OCI-LY7 (cell line): ENCODE data around the gene NACC1. TPM values are rescaled to one million over a fixed set of nuclear protein-coding genes. Genes with fewer than 3 reads are reported as not detected.

Source experiments
- BruUV-seq: library from RNA; stranded (reverse); fragments of 400-500 nt; replicated peaks from 2 replicates; lab custom pipeline; 2021; lab: Mats Ljungman, UMichigan
- CTCF ChIA-PET: fragments of 300-600 bp; sonication (Branson Sonifier 250); formaldehyde crosslinking; loops from one replicate; lab custom pipeline; 2022; ENCODE audit warnings: antibody characterized with exemption; ENCODE audit not compliant: unreplicated experiment; lab: Charles Lee
- POLR2A ChIA-PET: fragments of 300-600 bp; sonication (Branson Sonifier 250); formaldehyde crosslinking; loops from one replicate; lab custom pipeline; 2022; ENCODE audit warnings: antibody characterized with exemption; lab: Charles Lee
- DNase-seq: peaks from one replicate; pipeline ENCODE4 v3.0.0-alpha.2; 2015; ENCODE audit warnings: low spot score
- H2AFZ ChIP-seq: fragments of 200-600 bp; sonication (generic), shearing (Covaris generic); 2 replicates; pipeline ENCODE4 v1.6.1; 2014; ENCODE audit warnings: mild to moderate bottlenecking, antibody characterized with exemption, low read length, moderate library complexity
- H3K27ac ChIP-seq: fragments of 200-600 bp; sonication (generic); 2 replicates; pipeline ENCODE4 v1.5.1; 2014; ENCODE audit warnings: mixed run types, low read depth, mild to moderate bottlenecking, moderate library complexity, low read length, inconsistent platforms; ENCODE audit not compliant: poor library complexity, severe bottlenecking
- H3K36me3 ChIP-seq: fragments of 200-600 bp; sonication (generic); 2 replicates; pipeline ENCODE4 v1.6.1; 2014; ENCODE audit warnings: mild to moderate bottlenecking, antibody characterized with exemption, low read length, moderate library complexity, mixed read lengths; ENCODE audit not compliant: insufficient read depth
- H3K4me1 ChIP-seq: fragments of 200-600 bp; sonication (generic); 2 replicates; pipeline ENCODE4 v1.5.1; 2014; ENCODE audit warnings: mild to moderate bottlenecking, low read length; ENCODE audit not compliant: insufficient read depth, poor library complexity, severe bottlenecking
- H3K4me2 ChIP-seq: fragments of 200-600 bp; sonication (generic); 2 replicates; pipeline ENCODE4 v1.6.1; 2014; ENCODE audit warnings: mild to moderate bottlenecking, low read length
- H3K4me3 ChIP-seq: fragments of 200-600 bp; sonication (generic); 2 replicates; pipeline ENCODE4 v1.5.1; 2014; ENCODE audit warnings: mild to moderate bottlenecking, low read depth, low read length; ENCODE audit not compliant: poor library complexity, severe bottlenecking
- H3K79me2 ChIP-seq: fragments of 200-600 bp; sonication (generic); 2 replicates; pipeline ENCODE4 v1.6.1; 2016; ENCODE audit warnings: low read depth, mild to moderate bottlenecking, low read length, moderate library complexity, mixed read lengths; ENCODE audit not compliant: insufficient read depth
- H3K9me2 ChIP-seq: fragments of 200-600 bp; sonication (generic); 2 replicates; pipeline ENCODE4 v1.6.1; 2016; ENCODE audit warnings: mild to moderate bottlenecking, low read length, mixed read lengths; ENCODE audit not compliant: insufficient read depth
- H3K9me3 ChIP-seq: fragments of 200-600 bp; sonication (generic); 2 replicates; pipeline ENCODE4 v1.6.1; 2014; ENCODE audit warnings: mild to moderate bottlenecking, mixed run types, low read length, mixed read lengths
- H4K20me1 ChIP-seq: fragments of 200-600 bp; sonication (generic); 2 replicates; pipeline ENCODE4 v1.6.1; 2014; ENCODE audit warnings: mild to moderate bottlenecking, antibody characterized with exemption, low read length, moderate library complexity, mixed read lengths; ENCODE audit not compliant: insufficient read depth
- EZH2phosphoT487 ChIP-seq: fragments of 200-600 bp; sonication (generic); IDR thresholded peaks from 2 replicates; pipeline ENCODE4 v1.6.1; 2018; ENCODE audit warnings: low read depth, borderline replicate concordance, mild to moderate bottlenecking, mixed run types, antibody characterized with exemption, low read length, moderate library complexity, mixed read lengths
- intact Hi-C: fragments of 100-400 bp; cut with micrococcal nuclease; formaldehyde crosslinking; loops from one replicate; pipeline ENCODE4 v1.10.0; 2022; ENCODE audit not compliant: unreplicated experiment
- total RNA-seq, 2 experiments: library from RNA; depleted of rRNA in 1 of 2; stranded (reverse); fragments of >200 nt in 1 of 2; shearing (Covaris generic) in 1 of 2; gene quantifications; 2 replicates each; pipeline ENCODE4 v1.2.3, GENCODE V29; 2014 to 2022
- TF ChIP-seq, protein P1 (sequence below): fragments of 200-600 bp; sonication (generic); conservative IDR thresholded peaks from 2 replicates; pipeline ENCODE4 v1.5.1; 2014; ENCODE audit warnings: mild to moderate bottlenecking, antibody characterized with exemption, low read length, moderate library complexity, mixed read lengths

Gene NACC1
- total RNA-seq, 2 experiments from 2014 or later: 52.9 to 56.3 TPM

DNA sequence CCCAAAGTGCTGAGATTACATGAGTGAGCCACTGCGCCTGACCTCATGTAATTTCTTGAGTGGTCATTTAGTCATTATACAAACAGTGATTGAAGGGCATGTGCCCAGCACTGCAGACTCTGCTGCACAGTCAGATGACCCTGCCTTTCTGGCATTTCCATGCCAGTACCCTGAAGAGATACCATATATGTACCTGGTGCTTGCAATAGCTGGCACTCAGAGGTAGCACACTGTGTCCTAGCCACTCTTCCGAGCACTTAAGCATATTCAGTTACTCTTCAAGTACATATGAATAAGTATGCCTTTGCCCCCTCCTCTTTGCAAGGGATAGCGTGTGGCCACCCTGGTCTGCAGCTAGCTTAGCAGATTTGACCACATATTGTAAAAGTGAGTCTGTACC lies 16.6 kb downstream of the NACC1 start:
- CTCF ChIA-PET: no interaction called here
- H3K4me2 ChIP-seq: no peak overlapping the region
- POLR2A ChIA-PET: no interaction called here
- no peak overlapping the region for H2AFZ ChIP-seq
- no peaks in the 10 kb centered on the region for H3K9me3 ChIP-seq
- no peaks in the 10 kb centered on the region for H3K4me1 ChIP-seq
- no peak for TF ChIP-seq EZH2phosphoT487
- TF ChIP-seq, protein P1, sequence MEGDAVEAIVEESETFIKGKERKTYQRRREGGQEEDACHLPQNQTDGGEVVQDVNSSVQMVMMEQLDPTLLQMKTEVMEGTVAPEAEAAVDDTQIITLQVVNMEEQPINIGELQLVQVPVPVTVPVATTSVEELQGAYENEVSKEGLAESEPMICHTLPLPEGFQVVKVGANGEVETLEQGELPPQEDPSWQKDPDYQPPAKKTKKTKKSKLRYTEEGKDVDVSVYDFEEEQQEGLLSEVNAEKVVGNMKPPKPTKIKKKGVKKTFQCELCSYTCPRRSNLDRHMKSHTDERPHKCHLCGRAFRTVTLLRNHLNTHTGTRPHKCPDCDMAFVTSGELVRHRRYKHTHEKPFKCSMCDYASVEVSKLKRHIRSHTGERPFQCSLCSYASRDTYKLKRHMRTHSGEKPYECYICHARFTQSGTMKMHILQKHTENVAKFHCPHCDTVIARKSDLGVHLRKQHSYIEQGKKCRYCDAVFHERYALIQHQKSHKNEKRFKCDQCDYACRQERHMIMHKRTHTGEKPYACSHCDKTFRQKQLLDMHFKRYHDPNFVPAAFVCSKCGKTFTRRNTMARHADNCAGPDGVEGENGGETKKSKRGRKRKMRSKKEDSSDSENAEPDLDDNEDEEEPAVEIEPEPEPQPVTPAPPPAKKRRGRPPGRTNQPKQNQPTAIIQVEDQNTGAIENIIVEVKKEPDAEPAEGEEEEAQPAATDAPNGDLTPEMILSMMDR: no peak
- no TSS peak for BruUV-seq
- H3K9me2 ChIP-seq: no peaks in the 10 kb centered on the region
- intact Hi-C loops: no loop called here
- no peaks in the 10 kb centered on the region; the same call in 1 of the 2 replicates for H4K20me1 ChIP-seq
- H3K36me3 ChIP-seq: peaks cover 75% of the 10 kb centered on the region
- DNase-seq: no peak
- no peak overlapping the region for H3K27ac ChIP-seq
- no peak overlapping the region for H3K4me3 ChIP-seq
- H3K79me2 ChIP-seq: peaks cover 9% of the 10 kb centered on the region; the same call in 1 of the 2 replicates

DNA sequence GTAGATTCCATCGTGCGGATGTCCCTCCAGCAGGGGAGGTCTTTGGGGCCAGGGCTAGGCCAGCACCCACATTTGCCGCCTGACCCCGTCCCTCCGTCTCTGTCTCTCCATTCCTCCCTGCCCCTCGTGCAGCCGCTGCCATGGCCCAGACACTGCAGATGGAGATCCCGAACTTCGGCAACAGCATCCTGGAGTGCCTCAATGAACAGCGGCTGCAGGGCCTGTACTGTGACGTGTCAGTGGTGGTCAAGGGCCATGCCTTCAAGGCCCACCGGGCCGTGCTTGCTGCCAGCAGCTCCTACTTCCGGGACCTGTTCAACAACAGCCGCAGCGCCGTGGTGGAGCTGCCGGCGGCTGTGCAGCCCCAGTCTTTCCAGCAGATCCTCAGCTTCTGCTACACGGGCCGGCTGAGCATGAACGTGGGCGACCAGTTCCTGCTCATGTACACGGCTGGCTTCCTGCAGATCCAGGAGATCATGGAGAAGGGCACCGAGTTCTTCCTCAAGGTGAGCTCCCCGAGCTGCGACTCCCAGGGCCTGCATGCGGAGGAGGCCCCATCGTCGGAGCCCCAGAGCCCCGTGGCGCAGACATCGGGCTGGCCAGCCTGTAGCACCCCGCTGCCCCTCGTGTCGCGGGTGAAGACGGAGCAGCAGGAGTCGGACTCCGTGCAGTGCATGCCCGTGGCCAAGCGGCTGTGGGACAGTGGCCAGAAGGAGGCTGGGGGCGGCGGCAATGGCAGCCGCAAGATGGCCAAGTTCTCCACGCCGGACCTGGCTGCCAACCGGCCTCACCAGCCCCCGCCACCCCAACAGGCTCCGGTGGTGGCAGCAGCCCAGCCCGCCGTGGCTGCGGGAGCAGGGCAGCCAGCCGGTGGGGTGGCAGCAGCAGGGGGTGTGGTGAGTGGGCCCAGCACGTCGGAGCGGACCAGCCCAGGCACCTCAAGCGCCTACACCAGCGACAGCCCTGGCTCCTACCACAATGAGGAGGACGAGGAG lies 17.3 kb downstream of the NACC1 start:
- no peak for DNase-seq
- Histone ChIP-seq H4K20me1 (no peaks in the 10 kb centered on the region; the same call in 1 of the 2 replicates), H3K36me3 (peaks cover 69% of the 10 kb centered on the region), H3K4me2 (no peak overlapping the region), H2AFZ (no peak overlapping the region), H3K4me1 (no peaks in the 10 kb centered on the region), H3K4me3 (no peak overlapping the region), H3K9me2 (no peaks in the 10 kb centered on the region), H3K79me2 (peaks cover 6% of the 10 kb centered on the region; the same call in 1 of the 2 replicates), H3K9me3 (no peaks in the 10 kb centered on the region), H3K27ac (no peak overlapping the region)
- BruUV-seq: no TSS peak
- ChIA-PET POLR2A (no interaction called here), CTCF (no interaction called here)
- intact Hi-C loops: no loop called here
- TF ChIP-seq, protein P1: no peak
- no peak for TF ChIP-seq EZH2phosphoT487
